Gastrocnemius medialis (tissue), 4 donors: ENCODE data around the gene OVCH2.

Source experiments
- CTCF ChIP-seq, 5 experiments: fragments of 450-650 bp in 3 of 5; fragments of 200-600 bp in 2 of 5; sonication (generic) in 2 of 5; IDR thresholded peaks in 4 of 5; conservative IDR thresholded peaks in 1 of 5; 1 replicate in 4 of 5; 2 replicates in 1 of 5; pipeline ENCODE4 v1.5.1; 2016 to 2019; ENCODE audit warnings: antibody characterized with exemption in 5 of 5, mild to moderate bottlenecking in 3 of 5, moderate library complexity in 3 of 5
- POLR2A ChIP-seq, 2 donors: fragments of 450-650 bp; IDR thresholded peaks; one replicate each; pipeline ENCODE4 v1.6.1; 2017; ENCODE audit warnings: antibody characterized with exemption in 2 of 2, mild to moderate bottlenecking in 2 of 2, moderate library complexity in 2 of 2

DNA sequence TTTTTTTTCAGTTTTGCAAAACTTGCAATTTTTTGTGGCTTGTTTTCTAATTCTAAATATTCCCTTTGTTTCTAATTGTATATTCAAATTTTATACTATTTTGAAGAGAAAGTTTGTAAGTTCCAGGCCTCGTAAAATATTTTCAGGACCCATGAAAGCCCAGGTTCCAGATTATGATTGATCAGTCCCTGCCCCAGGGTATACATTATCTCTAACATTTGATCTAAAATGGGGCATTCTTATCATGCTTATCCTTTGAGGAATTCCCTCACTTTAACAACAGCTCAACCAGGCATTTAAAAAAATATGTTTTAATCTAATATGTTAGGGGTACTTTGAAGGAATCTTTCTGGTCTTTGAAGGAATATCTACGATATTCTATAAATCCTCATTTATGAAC lies 59.4 kb downstream of the OVCH2 start:
- TF ChIP-seq CTCF (IDR thresholded peaks at IDR 0.05 in 4 of 5, conservative IDR thresholded peaks at IDR 0.05 in 1 of 5), result no peak
- TF ChIP-seq POLR2A (IDR thresholded peaks at IDR 0.05), result no peak
